RWPE2 (cell line): ENCODE data around the gene OR4E2.

Experiments used
- ATAC-seq: fragments of 200-7000 bp; cut with Tn5 transposase; 3 replicates; pipeline ENCODE4 v1.9.1; 2021; ENCODE audit warnings: low read depth
- DNase-seq: peaks from one replicate; pipeline ENCODE4 v3.0.0-alpha.2; 2020; ENCODE audit warnings: low spot score
- H3K27ac ChIP-seq: fragments of 450-650 bp; 2 replicates; pipeline ENCODE4 v1.5.1; 2017; ENCODE audit warnings: mild to moderate bottlenecking; ENCODE audit not compliant: poor library complexity, severe bottlenecking
- H3K27me3 ChIP-seq: fragments of 250-450 bp; sonication (Bioruptor Pico); 2 replicates; pipeline ENCODE4 v1.5.1; 2021; ENCODE audit warnings: mild to moderate bottlenecking, moderate library complexity; ENCODE audit not compliant: insufficient read depth, poor library complexity, severe bottlenecking
- H3K36me3 ChIP-seq: fragments of 250-450 bp; sonication (Bioruptor Pico); 2 replicates; pipeline ENCODE4 v1.5.1; 2020; ENCODE audit warnings: low read depth, mild to moderate bottlenecking, moderate library complexity
- H3K4me1 ChIP-seq: fragments of 250-450 bp; sonication (Bioruptor Pico); 2 replicates; pipeline ENCODE4 v1.5.1; 2021; ENCODE audit warnings: mild to moderate bottlenecking, moderate library complexity; ENCODE audit not compliant: insufficient read depth, poor library complexity, severe bottlenecking
- H3K4me3 ChIP-seq: fragments of 250-450 bp; sonication (Bioruptor Pico); 2 replicates; pipeline ENCODE4 v1.5.1; 2021; ENCODE audit warnings: mild to moderate bottlenecking, moderate library complexity; ENCODE audit not compliant: severe bottlenecking
- H3K9me3 ChIP-seq: fragments of 250-450 bp; sonication (Bioruptor Pico); 2 replicates; pipeline ENCODE4 v1.5.1; 2021; ENCODE audit warnings: mild to moderate bottlenecking, moderate library complexity; ENCODE audit not compliant: severe bottlenecking
- TF ChIP-seq, protein P1 (sequence below): fragments of 450-650 bp; IDR thresholded peaks from one replicate; pipeline ENCODE4 v1.5.1; 2017; ENCODE audit warnings: mild to moderate bottlenecking, moderate library complexity; ENCODE audit not compliant: poor library complexity, severe bottlenecking

Gene OR4E2

DNA sequence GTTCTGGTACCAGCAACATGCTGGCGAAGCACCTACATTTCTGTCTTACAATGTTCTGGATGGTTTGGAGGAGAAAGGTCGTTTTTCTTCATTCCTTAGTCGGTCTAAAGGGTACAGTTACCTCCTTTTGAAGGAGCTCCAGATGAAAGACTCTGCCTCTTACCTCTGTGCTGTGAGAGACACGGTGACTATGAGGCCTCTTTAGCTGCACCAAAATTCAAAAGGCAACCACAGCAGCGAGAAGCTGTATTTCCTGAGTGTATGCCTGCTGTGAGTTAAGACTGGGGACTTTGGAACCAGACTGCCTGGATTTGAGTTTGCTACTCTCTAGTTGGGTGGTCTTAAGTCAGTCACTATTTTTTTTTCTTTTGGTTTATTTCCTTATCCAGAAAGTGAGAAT lies 10.2 kb upstream of the OR4E2 start:
- H3K9me3 ChIP-seq = no peaks in the 10 kb centered on the region
- ATAC-seq = no peak
- H3K27me3 ChIP-seq = peaks cover 8% of the 10 kb centered on the region

DNA sequence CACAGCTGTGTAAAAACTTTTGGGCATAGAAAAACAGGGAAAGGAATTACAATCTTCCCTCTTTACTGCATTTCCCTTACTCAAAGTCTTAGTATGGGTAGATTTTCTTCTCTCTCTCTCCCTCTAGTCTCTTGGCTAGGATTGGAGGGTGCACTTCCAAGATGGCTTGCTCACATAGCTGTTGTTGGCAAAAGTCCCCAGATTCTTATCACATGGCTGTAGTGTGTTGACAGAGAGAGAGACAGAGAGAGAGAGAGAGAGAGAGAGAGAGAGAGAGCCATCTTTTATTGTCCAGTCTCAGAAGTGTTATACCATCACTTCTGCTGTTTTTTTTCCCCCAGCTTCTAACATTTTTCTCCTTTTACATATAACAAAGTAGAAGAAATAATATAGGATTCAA lies 6.3 kb upstream of the OR4E2 start:
- Histone ChIP-seq H3K4me1 (no peaks in the 10 kb centered on the region), H3K36me3 (no peaks in the 10 kb centered on the region), H3K27me3 (peaks cover 8% of the 10 kb centered on the region), H3K27ac (no peak overlapping the region), H3K4me3 (no peak overlapping the region), H3K9me3 (no peaks in the 10 kb centered on the region)
- DNase-seq = no peak
- ATAC-seq = no peak
- TF ChIP-seq, protein P1, sequence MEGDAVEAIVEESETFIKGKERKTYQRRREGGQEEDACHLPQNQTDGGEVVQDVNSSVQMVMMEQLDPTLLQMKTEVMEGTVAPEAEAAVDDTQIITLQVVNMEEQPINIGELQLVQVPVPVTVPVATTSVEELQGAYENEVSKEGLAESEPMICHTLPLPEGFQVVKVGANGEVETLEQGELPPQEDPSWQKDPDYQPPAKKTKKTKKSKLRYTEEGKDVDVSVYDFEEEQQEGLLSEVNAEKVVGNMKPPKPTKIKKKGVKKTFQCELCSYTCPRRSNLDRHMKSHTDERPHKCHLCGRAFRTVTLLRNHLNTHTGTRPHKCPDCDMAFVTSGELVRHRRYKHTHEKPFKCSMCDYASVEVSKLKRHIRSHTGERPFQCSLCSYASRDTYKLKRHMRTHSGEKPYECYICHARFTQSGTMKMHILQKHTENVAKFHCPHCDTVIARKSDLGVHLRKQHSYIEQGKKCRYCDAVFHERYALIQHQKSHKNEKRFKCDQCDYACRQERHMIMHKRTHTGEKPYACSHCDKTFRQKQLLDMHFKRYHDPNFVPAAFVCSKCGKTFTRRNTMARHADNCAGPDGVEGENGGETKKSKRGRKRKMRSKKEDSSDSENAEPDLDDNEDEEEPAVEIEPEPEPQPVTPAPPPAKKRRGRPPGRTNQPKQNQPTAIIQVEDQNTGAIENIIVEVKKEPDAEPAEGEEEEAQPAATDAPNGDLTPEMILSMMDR = no peak

More for the DNA sequence above, 10.2 kb upstream of the OR4E2 start:
- TF ChIP-seq, protein P1 = no peak
- Histone ChIP-seq H3K4me3 (no peak overlapping the region), H3K36me3 (no peaks in the 10 kb centered on the region), H3K27ac (no peak overlapping the region), H3K4me1 (no peaks in the 10 kb centered on the region)
- DNase-seq = no peak

DNA sequence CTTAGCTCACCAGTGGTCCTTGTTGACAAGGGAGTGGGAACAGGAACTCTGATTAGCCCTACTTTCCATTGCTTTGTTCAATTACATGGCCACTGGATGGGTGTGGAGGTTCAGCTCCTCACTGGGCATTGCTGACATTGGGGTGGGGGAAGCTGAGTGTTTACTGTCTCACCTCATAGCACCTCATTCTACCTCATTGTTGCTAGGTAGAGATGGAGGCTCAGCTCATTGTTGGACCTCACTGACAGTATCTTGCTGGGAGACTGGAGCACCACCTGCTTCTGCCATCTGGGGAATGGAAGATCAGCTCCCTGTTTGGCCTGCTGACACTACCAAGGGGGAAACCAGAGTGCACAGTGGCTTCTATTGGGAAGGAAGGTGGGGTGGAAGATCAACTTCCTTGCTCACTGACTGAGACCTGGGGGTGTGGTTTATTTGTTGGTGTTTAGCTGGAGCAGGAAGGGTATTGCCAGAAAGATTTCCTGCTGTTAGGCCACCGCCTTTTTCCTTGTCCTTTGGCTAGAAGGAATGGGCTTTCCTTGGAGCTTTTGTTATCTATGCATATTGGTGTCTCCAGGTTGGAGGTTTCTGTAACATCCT lies 1.3 kb upstream of the OR4E2 start:
- TF ChIP-seq, protein P1 = no peak
- H3K27me3 ChIP-seq = peaks cover 19% of the 10 kb centered on the region
- ATAC-seq (no peak), DNase-seq (no peak)
- no peaks in the 10 kb centered on the region for H3K36me3 ChIP-seq
- H3K9me3 ChIP-seq = no peaks in the 10 kb centered on the region
- no peak overlapping the region for H3K4me3 ChIP-seq
- H3K27ac ChIP-seq = no peak overlapping the region
- H3K4me1 ChIP-seq = no peaks in the 10 kb centered on the region

DNA sequence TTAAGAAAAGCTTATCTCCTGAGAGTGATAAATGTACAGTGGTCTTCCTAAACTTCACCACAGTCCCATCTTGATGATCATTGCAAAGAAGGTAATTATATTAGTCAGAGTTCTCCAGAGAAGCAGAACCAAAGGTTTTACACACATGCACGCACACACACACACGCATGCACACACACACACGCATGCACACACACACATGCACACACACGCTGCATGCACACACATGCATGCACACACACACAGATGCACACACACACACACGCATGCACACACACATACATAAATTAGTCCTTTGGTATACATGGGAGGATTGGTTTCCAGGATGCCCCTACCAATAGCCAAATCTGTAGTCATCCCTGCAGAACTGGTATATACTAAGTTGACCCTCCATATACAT lies 580 bp downstream of the OR4E2 start:
- H3K27ac ChIP-seq = no peak overlapping the region
- no peak for DNase-seq
- H3K9me3 ChIP-seq = no peaks in the 10 kb centered on the region
- no peaks in the 10 kb centered on the region for H3K36me3 ChIP-seq
- peaks cover 25% of the 10 kb centered on the region for H3K27me3 ChIP-seq
- TF ChIP-seq, protein P1 = no peak
- H3K4me1 ChIP-seq = no peaks in the 10 kb centered on the region
- no peak for ATAC-seq
- H3K4me3 ChIP-seq = no peak overlapping the region

DNA sequence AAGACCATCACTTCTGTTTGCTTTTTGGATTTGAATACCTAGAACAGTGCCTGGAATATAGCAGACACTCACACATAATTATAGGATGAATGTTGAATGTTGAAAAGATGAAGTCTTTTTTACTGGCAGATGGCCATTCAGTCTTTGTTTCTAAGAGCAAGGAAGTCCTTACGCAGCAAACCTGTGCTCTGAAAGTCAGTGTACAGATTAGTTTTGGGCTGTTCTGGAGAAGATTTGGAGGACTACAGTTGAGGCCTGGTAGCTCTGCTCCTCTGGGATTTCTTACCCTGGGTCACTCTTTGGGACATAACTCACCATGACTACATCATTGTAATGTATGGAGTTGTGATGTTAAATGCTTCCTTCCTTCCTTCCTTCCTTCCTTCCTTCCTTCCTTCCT lies 3.3 kb downstream of the OR4E2 start:
- Histone ChIP-seq H3K27ac (no peak overlapping the region), H3K4me3 (no peak overlapping the region), H3K9me3 (no peaks in the 10 kb centered on the region), H3K36me3 (no peaks in the 10 kb centered on the region), H3K27me3 (peaks cover 39% of the 10 kb centered on the region), H3K4me1 (no peaks in the 10 kb centered on the region)
- DNase-seq (no peak), ATAC-seq (no peak)
- TF ChIP-seq, protein P1 = no peak
